Measurements from ENCODE around the gene ELAPOR1. TPM values are rescaled to one million over a fixed set of nuclear protein-coding genes. Genes with fewer than 3 reads are reported as not detected.
A peak's percentile ranks its signal among the peaks of the same experiment; 100 is the strongest.

The ELAPOR1 gene
- total RNA-seq, 3 donors from 2014 or later, result 0.64 to 220 (median 202) TPM

DNA sequence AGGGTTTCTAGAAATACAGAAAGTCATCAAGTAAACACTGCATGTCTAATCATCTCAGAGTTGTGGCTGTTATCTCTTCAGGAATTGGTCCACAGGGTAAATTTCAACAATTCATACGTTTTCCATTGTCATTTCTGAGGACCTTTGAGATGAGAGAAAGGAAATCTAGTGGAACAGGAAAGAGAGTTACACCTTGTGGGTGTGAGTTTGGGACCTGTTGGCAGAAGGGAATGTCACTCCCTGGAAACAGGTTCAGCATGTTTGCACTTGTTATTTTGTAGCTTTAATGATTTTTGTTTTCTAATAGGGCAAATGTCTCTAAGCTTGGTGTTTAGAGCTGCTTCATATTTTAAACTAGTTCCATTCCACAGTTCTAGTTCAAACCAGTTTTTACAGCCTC is 17.8 kb upstream of the ELAPOR1 start:
- H3K4me3 ChIP-seq, result no peak overlapping the region
- H3K27ac ChIP-seq, result peak overlapping the region; percentile 8 to 48
- intact Hi-C loops (cut with DNase I; ENCODE audit: low total_unique reads), result no loop called here
- H3K9me3 ChIP-seq, result no peaks in the 10 kb centered on the region
- no peak for TF ChIP-seq POLR2AphosphoS5 (IDR thresholded peaks at IDR 0.05)
- TF ChIP-seq, protein P1, sequence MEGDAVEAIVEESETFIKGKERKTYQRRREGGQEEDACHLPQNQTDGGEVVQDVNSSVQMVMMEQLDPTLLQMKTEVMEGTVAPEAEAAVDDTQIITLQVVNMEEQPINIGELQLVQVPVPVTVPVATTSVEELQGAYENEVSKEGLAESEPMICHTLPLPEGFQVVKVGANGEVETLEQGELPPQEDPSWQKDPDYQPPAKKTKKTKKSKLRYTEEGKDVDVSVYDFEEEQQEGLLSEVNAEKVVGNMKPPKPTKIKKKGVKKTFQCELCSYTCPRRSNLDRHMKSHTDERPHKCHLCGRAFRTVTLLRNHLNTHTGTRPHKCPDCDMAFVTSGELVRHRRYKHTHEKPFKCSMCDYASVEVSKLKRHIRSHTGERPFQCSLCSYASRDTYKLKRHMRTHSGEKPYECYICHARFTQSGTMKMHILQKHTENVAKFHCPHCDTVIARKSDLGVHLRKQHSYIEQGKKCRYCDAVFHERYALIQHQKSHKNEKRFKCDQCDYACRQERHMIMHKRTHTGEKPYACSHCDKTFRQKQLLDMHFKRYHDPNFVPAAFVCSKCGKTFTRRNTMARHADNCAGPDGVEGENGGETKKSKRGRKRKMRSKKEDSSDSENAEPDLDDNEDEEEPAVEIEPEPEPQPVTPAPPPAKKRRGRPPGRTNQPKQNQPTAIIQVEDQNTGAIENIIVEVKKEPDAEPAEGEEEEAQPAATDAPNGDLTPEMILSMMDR (IDR thresholded peaks at IDR 0.05), result no peak
- TF ChIP-seq POLR2A (IDR thresholded peaks at IDR 0.05), result no peak
- peaks cover 0 to 7% of the 10 kb centered on the region in 2 donors for H3K4me1 ChIP-seq
- no peaks in the 10 kb centered on the region for H3K27me3 ChIP-seq
- H3K36me3 ChIP-seq, result no peaks in the 10 kb centered on the region
- no peak for DNase-seq (ENCODE audit: low spot score in 2 of 2)

GRCh38 chr1:109099938-109100773 is 13.8 kb upstream of the ELAPOR1 start:
- Histone ChIP-seq H3K4me3 (peak overlapping the region; percentile 76 to 97 (median 86)), H3K36me3 (no peaks in the 10 kb centered on the region), H3K27me3 (no peaks in the 10 kb centered on the region), H3K27ac (peak overlapping the region; percentile 96 to 97), H3K4me1 (peaks cover 0 to 7% of the 10 kb centered on the region in 2 donors), H3K9me3 (no peaks in the 10 kb centered on the region)
- peak; percentile 96 to 98 for DNase-seq (ENCODE audit: low spot score in 2 of 2)
- TF ChIP-seq POLR2AphosphoS5 (IDR thresholded peaks at IDR 0.05) (peak; percentile 98 to 99 (median 99)), POLR2A (IDR thresholded peaks at IDR 0.05) (peak; percentile 99)
- TF ChIP-seq, protein P1 (IDR thresholded peaks at IDR 0.05), result peak; percentile 48 to 88 (median 67)
- intact Hi-C loops (cut with DNase I; ENCODE audit: low total_unique reads), result no loop called here

DNA sequence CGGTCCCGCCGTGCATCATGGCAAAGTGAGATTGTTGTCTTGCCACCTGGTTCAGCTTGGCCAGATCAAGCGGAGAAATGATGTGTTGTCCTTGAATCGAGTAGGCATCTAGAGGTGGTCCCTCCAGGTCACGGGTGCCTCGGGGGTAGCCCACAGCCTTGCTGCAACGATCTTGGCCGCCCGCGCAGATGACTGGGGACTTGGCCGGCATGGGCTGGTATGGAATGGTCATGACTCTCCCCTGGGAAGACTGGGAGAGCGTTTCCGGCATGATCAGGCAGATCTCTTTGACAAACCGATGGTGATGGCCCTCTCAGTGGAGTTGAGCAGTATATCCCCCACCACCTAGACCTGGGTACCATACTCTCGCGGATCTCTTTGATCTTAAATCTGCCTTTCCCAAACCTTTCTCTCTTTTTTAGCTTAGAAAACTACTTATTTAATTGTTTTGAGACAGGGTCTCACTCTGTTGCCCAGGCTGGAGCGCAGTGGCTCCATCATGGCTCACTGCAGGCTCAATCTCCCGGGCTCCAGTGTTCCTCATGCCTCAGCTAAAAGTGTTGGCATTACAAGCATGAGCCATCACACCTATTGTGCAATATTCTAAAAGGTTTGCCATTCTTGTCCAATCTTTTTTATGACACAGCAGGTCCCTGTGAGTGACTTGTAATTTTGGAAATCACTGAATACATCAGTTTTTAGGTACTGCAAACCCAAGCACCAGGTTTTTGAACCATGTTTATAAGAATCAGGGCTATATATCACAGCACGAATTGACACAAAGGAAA is 9.4 kb upstream of the ELAPOR1 start:
- Histone ChIP-seq H3K27ac (no peak overlapping the region), H3K27me3 (no peaks in the 10 kb centered on the region), H3K36me3 (no peaks in the 10 kb centered on the region), H3K9me3 (no peaks in the 10 kb centered on the region), H3K4me3 (no peak overlapping the region), H3K4me1 (no peaks in the 10 kb centered on the region)
- intact Hi-C loops (cut with DNase I; ENCODE audit: low total_unique reads), result loop anchor here (1.0 kb wide), 1 partner anchor 31 kb away; no protein-coding TSS in a partner anchor
- TF ChIP-seq, protein P1 (IDR thresholded peaks at IDR 0.05), result no peak
- no peak for TF ChIP-seq POLR2A (IDR thresholded peaks at IDR 0.05)
- TF ChIP-seq POLR2AphosphoS5 (IDR thresholded peaks at IDR 0.05), result no peak
- DNase-seq (ENCODE audit: low spot score in 2 of 2), result no peak

- intact Hi-C loops (cut with DNase I; ENCODE audit: low total_unique reads), result loop anchor here (1.0 kb wide), 1 partner anchor 33 kb away; no protein-coding TSS in a partner anchor
- no peaks in the 10 kb centered on the region for H3K27me3 ChIP-seq
- DNase-seq (ENCODE audit: low spot score in 2 of 2), result no peak
- TF ChIP-seq, protein P1 (IDR thresholded peaks at IDR 0.05), result no peak
- no peak for TF ChIP-seq POLR2A (IDR thresholded peaks at IDR 0.05)
- TF ChIP-seq POLR2AphosphoS5 (IDR thresholded peaks at IDR 0.05), result no peak
- no peaks in the 10 kb centered on the region for H3K36me3 ChIP-seq
- H3K9me3 ChIP-seq, result no peaks in the 10 kb centered on the region
- H3K27ac ChIP-seq, result no peak overlapping the region
- H3K4me3 ChIP-seq, result no peak overlapping the region
- H3K4me1 ChIP-seq, result no peaks in the 10 kb centered on the region
These were observed 8.0 kb upstream of the ELAPOR1 start for GRCh38 chr1:109105881-109106280.

All from breast epithelium (tissue), 4 donors.